ENCODE measurements around the gene MMEL1. TPM values are rescaled to one million over a fixed set of nuclear protein-coding genes. Genes with fewer than 3 reads are reported as not detected.

MMEL1 gene
- total RNA-seq, 1 experiment from 2014 or later = not detected

- Histone ChIP-seq H2AFZ (ENCODE audit: low read length) (no peak overlapping the region), H4K20me1 (ENCODE audit: low read length) (no peaks in the 10 kb centered on the region), H3K4me1 (ENCODE audit: insufficient read depth, low read length) (peaks cover 14% of the 10 kb centered on the region), H3K9me2 (replicated peaks; ENCODE audit: low read length) (no peaks in the 10 kb centered on the region), H3K4me3 (ENCODE audit: low read length) (no peak overlapping the region), H3K27me3 (ENCODE audit: low read length) (no peaks in the 10 kb centered on the region), H3K79me2 (ENCODE audit: low read length) (no peaks in the 10 kb centered on the region), H3K9me3 (ENCODE audit: low read length) (no peaks in the 10 kb centered on the region), H3K4me2 (ENCODE audit: low read length) (no peak overlapping the region), H3K36me3 (ENCODE audit: low read depth, low read length) (no peaks in the 10 kb centered on the region), H3K9ac (ENCODE audit: low read length) (no peak overlapping the region), H3K27ac (ENCODE audit: low read length) (no peak overlapping the region), H3F3A (ENCODE audit: low read length, unreplicated experiment) (no peaks in the 10 kb centered on the region)
- ChIA-PET CTCF (no interaction called here), POLR2A (ENCODE audit: unreplicated experiment) (no interaction called here)
- no TSS peak for BruUV-seq (replicated peaks)
- no peak for TF ChIP-seq EZH2 (IDR thresholded peaks at IDR 0.05; ENCODE audit: low read length, unreplicated experiment)
- TF ChIP-seq CTCF (conservative IDR thresholded peaks at IDR 0.05; ENCODE audit: low read depth, low read length) = no peak
- TF ChIP-seq EZH2phosphoT487 (IDR thresholded peaks at IDR 0.05; ENCODE audit: borderline replicate concordance, low read length) = no peak
- ATAC-seq (no peak), DNase-seq (no peak)
- intact Hi-C loops (cut with micrococcal nuclease) = no loop called here
Observed at GRCh38 chr1:2560299-2561073, 72.3 kb downstream of the MMEL1 start.

- ChIA-PET CTCF (no interaction called here), POLR2A (ENCODE audit: unreplicated experiment) (no interaction called here)
- Histone ChIP-seq H4K20me1 (ENCODE audit: low read length) (no peaks in the 10 kb centered on the region), H2AFZ (ENCODE audit: low read length) (no peak overlapping the region), H3K79me2 (ENCODE audit: low read length) (no peaks in the 10 kb centered on the region), H3K9me3 (ENCODE audit: low read length) (no peaks in the 10 kb centered on the region), H3K36me3 (ENCODE audit: low read depth, low read length) (no peaks in the 10 kb centered on the region), H3F3A (ENCODE audit: low read length, unreplicated experiment) (no peaks in the 10 kb centered on the region), H3K9ac (ENCODE audit: low read length) (no peak overlapping the region), H3K4me2 (ENCODE audit: low read length) (no peak overlapping the region), H3K9me2 (replicated peaks; ENCODE audit: low read length) (no peaks in the 10 kb centered on the region), H3K4me1 (ENCODE audit: insufficient read depth, low read length) (peaks cover 15% of the 10 kb centered on the region), H3K27me3 (ENCODE audit: low read length) (no peaks in the 10 kb centered on the region), H3K4me3 (ENCODE audit: low read length) (no peak overlapping the region), H3K27ac (ENCODE audit: low read length) (no peak overlapping the region)
- DNase-seq (no peak), ATAC-seq (no peak)
- intact Hi-C loops (cut with micrococcal nuclease) = no loop called here
- no TSS peak for BruUV-seq (replicated peaks)
- TF ChIP-seq EZH2 (IDR thresholded peaks at IDR 0.05; ENCODE audit: low read length, unreplicated experiment) = no peak
- no peak for TF ChIP-seq EZH2phosphoT487 (IDR thresholded peaks at IDR 0.05; ENCODE audit: borderline replicate concordance, low read length)
- no peak for TF ChIP-seq CTCF (conservative IDR thresholded peaks at IDR 0.05; ENCODE audit: low read depth, low read length)
Observed at GRCh38 chr1:2559509-2560298, 73.1 kb downstream of the MMEL1 start.

GRCh38 chr1:2558861-2559260 is 74.0 kb downstream of the MMEL1 start:
- CTCF ChIA-PET = no interaction called here
- POLR2A ChIA-PET (ENCODE audit: unreplicated experiment) = no interaction called here

More at GRCh38 chr1:2558861-2559260, 74.0 kb downstream of the MMEL1 start:
- Histone ChIP-seq H3K27me3 (ENCODE audit: low read length) (no peaks in the 10 kb centered on the region), H3K9me2 (replicated peaks; ENCODE audit: low read length) (no peaks in the 10 kb centered on the region), H4K20me1 (ENCODE audit: low read length) (no peaks in the 10 kb centered on the region), H3K27ac (ENCODE audit: low read length) (no peak overlapping the region), H3K9me3 (ENCODE audit: low read length) (no peaks in the 10 kb centered on the region), H3K9ac (ENCODE audit: low read length) (no peak overlapping the region), H2AFZ (ENCODE audit: low read length) (no peak overlapping the region), H3F3A (ENCODE audit: low read length, unreplicated experiment) (no peaks in the 10 kb centered on the region), H3K4me2 (ENCODE audit: low read length) (no peak overlapping the region), H3K79me2 (ENCODE audit: low read length) (no peaks in the 10 kb centered on the region), H3K36me3 (ENCODE audit: low read depth, low read length) (no peaks in the 10 kb centered on the region), H3K4me3 (ENCODE audit: low read length) (no peak overlapping the region), H3K4me1 (ENCODE audit: insufficient read depth, low read length) (peaks cover 15% of the 10 kb centered on the region)
- DNase-seq (no peak), ATAC-seq (no peak)
- intact Hi-C loops (cut with micrococcal nuclease) = no loop called here
- no TSS peak for BruUV-seq (replicated peaks)
- TF ChIP-seq CTCF (conservative IDR thresholded peaks at IDR 0.05; ENCODE audit: low read depth, low read length) = no peak
- TF ChIP-seq EZH2 (IDR thresholded peaks at IDR 0.05; ENCODE audit: low read length, unreplicated experiment) = no peak
- TF ChIP-seq EZH2phosphoT487 (IDR thresholded peaks at IDR 0.05; ENCODE audit: borderline replicate concordance, low read length) = no peak
